Measurements from ENCODE around the gene R3HDM2.
A peak's percentile ranks its signal among the peaks of the same experiment; 100 is the strongest.

The R3HDM2 gene

DNA sequence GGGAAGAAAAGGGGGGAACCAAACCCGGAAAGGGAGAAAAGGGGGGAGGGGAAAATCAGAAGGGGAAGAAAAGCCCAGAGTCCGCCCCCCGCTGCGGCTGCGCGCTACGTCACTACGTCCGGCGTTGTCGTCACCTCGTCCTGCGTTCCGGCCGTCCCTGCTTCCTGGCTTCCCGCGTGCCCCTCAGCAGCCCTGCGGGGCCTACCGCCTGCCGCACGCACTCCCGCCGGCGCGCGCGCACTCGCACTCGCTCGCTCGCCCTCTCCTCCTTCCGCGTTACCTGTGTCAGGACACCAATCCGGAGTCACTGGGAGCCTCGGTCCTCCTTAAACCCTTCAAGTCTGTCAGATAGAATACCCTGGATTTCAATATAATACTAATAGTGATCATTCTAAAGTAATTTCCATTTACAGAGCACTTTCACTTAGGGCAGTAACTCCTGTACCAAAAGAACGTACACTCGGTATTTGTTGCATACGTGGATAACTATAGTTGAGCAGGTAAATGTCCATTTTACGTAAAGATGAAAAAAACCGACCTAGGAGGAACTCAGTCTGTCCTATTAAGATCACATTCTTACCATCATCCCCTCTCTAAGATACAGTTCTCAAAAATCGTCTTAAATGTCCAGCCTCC, at the start of gene R3HDM2:
R3HDM2 (minus strand) TSS at position 113 of the 636 bp plus-strand sequence. CDS start 120,615 bp downstream, outside the sequence.
- peak; percentile 98 for DNase-seq

DNA sequence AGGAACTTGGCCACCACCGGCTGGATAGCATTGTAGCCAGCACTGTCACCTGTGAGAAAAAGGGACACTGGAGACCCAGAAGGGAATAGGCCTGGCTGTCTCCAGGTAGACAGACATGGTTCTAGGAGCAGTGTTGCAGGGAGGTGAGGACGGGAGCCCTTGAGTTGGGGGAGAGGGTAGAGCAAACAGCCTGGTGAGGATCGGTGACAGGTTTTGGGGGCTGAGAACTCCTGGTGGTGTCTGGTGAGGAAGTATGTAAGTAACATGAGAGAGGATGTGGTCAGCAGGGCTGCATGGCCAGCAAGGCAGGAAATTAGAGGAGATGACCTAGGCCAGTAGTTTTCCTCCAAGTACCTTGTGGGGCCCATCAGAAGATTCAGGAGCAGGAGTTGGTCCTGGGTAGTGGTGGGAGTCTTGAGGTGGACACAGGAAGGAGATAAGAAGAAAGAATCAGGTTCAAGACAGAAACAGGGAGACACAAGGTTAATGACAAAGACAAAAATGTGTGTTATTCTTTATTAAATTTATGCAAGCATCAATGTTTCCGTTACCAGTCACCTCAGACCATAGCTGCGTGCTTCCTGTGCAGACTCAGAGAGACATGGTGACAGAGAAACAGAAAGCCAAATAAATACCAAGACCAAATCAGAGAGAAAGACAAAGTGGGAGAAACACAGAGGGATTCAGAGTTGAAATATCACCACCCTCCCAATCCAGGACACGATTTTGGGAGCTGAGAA, 48.7 kb upstream of the R3HDM2 start, which contains the start of gene ARHGAP9:
ARHGAP9 (minus strand) TSS at position 491 of the 740 bp plus-strand sequence; CDS start at position 31, 460 bp downstream.
- DNase-seq = no peak

DNA sequence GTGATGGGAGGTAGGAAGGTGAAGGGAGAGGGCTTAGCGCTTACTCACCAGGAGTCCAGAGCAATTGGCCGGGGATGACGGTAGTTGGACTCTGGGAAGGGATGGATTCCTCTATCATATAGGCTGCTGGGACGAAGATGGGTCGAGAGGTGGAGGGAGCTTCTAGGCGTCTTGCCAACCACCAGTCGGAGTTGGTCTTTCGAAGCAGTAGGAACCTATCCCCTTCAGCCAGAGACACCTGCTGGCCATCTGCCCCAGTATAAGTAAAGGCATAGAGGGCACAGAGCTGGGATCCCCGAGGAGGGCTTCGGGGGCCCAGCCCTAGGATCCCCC, 48.2 kb upstream of the R3HDM2 start:
- no peak for DNase-seq

DNA sequence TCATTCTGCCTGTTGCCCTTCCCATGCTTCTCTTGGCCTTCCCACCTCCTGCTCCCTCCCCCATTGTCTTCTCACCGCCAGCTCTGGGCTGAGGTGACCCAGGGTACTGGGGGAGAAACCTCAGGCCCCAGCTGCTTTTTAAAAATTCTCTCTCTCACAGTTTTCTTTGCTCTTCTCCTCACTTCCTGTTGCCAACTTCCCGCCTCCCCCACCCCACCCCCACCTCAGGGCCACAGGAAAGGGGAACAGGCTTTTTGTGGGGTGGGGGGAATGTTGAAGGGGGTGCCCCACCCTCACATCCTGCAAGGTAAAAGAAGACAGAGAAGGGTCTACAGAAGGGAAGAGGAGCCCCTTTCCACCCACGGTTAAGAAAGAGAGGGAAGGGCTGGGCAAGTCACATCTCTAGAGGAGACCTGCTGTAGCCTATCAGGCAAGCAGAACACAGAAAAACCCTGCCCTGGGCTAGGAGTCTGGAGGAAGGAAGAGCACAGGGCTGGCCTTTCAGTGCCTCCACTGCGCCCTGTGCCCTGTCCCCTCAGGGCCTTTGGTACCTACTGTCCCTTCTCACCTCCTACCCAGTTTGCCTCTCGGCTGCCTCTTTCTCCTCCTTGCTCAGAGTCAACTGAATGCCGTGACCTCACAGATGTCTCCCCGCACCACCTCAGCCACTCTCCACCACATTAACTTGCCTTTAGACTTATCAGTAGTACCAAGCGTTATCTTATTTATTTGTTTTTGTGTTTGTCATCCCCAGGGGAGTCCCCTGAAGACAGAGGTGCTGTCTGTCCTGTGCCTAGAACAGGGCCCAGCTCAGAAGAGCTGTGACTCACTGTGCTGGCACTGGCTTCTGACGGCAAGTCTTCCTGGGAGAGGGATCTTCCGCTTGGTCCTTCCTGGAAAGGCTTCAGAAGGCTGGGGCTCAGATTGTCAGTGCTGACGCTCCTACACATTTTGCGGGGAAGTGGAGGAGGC, 47.2 kb upstream of the R3HDM2 start:
- DNase-seq = no peak

DNA sequence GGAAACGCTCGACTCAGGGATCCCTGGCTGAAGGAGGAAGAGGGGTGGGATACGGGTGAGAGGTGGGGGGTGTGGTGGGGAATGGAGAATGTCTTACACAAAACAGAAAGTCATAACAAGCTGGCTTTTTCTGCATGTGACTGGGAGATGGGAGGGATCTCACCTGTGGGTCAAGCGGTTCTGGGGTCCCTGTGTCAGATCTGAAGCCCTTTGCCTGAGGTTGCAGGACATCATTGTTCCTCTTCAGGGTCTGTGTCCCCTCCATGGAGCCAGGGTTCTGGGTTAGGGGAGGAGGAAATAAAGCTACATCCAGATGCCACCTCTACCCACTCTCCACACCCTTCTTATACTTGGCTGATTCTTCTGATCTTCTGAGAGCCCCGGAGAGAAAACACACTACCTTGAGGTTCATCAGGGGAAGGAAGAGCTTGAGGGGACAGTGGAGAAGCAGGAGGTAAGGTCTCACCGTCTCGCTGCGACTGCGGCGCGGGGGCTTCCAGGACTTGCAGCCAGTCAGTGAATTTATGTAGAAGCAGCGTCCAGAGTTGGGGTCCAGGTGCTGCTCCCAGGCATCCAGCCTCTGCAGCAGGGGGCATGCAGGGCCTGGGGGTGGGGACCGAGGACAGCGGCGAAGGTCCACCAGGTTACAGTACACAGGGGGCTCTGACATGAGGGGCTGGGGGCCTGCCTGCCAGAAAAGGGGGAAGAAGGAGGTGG, 46.3 kb upstream of the R3HDM2 start:
- no peak for DNase-seq

DNA sequence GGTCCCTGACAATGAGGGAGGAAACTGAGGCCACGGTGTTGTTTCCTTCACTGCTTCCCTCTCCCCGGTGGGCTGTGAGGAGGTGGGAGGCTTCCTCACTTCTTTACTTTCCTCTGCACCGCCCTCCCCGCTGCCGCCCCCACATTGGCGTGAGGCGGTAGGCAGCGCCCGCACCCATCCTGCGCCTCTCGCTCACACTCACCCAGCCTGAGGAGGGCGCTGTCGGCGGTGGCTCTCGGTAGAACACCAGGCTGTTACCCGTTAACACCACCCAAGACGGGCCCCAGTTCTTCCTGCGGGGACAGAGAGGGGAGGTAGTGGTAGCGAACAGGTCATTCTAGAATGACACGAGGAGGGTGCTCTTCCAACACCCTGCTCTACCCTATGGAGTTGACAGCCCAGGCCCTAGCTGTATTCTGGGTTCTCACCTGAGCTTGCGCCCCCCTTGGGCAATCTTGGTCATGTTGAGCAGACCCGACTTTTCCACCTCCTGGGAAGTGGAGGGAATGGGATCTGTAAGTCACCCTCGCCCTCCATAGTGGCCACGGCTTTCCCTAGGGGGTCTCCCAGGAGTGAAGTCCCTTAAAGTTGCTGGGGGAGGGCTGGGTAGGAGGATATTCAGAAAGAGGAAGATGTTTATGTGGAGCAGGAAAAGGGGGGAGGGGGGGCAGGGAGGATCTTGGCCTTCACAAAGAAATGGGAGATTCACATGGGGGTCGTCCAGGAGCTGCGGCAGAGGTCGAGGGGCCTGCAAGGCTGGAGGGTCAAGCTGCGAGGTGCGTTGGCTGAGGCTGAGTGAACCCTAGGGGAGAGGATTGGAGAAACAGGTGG, 45.5 kb upstream of the R3HDM2 start:
- DNase-seq = peak; percentile 20

DNA sequence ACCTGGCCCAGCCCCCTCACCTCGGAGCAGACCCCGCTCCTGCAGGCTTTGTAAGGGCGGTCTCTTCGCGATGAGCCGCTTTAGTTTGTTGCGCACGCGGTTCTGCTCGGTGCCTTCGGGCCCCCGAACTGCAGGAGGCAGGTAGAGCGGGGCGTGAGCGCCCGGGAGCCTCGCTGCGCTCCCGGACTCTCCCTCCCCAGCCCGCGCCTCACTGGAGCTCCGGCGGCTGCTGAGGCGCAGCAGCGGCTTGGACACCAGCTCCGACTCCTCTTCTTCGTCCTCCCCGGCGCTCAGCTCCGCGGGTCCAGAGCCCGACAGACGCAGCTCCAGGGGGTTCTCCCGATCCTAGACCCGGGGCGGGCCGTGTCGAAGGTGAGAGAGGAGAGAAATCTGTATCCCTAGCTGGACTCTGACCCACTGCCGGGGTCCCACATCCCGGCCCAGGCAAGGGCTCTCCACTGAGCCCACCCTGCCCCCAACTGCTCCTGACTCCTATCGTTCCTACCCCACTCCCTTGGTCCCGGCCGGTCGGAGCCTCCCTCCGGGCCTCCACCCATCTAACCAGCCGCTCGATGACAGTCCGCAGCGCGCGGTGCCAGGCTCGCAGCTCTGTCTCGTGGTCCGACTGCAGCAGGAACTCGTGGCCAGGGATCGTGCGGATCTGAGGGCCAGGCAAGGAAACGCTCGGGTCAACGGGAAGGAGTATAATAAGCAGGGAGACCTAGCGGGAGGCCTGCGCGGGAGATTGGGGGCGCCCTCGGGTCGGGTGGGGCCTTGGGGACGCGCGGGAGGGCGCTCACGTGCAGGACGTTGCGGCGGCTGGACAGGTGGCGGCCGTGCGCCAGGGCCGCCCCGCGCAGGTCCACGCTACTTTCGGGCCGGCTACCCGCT, 44.7 kb upstream of the R3HDM2 start:
- DNase-seq = peak; percentile 73

DNA sequence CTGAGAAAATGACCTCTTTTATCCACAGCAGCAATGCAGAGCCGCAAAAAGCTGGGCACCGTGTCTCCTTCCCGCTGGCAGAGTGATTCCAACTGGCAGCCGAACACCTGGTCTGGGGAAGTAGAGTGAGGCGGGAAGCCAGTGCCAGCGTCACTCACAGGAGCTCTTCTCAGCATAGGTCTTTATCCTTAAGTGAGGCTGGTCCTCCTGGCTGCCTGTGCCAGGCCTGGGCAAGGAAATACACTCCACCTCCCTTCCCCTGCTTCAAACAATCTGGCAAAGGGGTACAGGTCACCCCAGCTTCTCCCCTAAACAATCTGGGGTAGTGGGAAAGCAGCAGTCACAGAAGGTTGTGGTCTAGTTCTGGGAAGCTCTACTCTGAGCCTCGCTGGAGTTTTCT, 44.0 kb upstream of the R3HDM2 start:
- no peak for DNase-seq

DNA sequence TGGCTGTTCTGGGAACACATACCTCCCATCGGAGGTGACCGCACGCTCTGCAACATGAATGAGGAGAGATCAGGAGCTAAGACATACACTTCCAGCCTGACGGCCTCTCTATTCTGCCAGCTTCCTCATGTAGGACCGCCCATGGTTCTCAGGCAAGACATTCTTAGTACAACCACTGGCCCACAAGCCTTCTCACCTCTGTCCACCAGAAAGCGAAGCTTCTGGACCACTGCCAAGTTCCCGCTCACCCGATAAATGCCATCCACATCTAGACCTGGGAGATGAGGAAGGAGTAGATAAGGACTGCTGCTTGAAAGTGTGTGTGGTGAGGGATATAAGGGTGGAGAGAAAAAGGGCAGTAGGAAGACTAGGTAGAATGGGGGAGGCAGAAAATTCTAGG, 43.6 kb upstream of the R3HDM2 start:
- DNase-seq = no peak

DNA sequence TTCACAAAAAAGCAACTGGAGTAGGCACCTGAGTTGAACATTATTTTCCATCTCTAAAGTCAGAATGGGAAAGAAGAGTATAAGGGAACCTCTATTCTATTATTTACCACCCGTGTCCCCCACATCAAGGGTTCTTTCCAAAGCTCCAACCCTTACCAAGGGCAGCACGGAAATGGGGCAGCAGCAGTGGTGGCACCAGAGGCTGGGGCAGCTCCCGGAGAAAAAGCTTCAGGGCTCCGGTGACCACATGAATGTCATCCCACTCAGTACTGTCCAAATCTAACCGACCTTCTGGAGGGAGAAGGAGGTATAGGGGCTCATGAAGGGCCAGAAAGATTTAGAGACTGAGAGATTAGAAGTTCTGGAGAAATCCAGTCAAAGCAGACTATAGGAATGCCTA, 43.0 kb upstream of the R3HDM2 start:
- DNase-seq = no peak

DNA sequence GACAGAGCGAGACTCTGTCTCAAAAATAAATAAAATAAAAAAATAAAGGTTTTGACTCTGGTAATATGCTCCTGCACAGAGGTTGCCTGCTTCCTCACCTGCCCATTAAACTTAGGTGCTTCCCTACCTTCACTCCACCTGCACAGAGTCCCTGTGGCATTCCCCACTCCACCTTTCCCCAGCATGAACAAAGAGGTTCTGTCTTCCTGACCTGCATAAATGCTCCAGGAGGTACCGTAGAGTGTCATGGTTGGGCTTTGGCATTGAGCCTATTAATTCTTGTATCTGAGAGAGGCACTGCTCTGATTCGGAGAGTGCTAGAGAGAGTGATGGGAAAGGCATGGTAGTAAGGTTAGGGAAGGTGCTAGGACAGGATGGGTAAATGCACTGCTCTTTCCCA, 42.5 kb upstream of the R3HDM2 start:
- DNase-seq = no peak

DNA sequence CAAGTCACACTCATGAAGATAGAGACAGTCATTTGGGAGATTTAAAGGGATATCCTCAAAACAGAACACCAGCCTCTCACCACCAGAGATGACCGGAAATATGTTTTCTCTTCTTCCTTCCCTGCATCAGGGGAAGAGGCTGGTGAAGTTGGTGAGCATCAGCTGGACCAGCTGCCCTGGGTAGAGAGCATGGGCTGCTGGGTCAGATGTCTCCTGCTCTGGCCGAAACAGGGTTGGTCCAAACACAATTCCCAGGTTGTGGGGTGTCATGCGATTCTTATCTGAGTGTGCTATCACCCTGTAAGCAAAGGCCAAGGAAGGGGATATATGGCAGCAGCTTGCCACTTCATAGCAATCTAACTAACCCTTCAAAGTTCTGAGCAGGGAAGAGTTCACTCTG, 41.5 kb upstream of the R3HDM2 start:
- no peak for DNase-seq

DNA sequence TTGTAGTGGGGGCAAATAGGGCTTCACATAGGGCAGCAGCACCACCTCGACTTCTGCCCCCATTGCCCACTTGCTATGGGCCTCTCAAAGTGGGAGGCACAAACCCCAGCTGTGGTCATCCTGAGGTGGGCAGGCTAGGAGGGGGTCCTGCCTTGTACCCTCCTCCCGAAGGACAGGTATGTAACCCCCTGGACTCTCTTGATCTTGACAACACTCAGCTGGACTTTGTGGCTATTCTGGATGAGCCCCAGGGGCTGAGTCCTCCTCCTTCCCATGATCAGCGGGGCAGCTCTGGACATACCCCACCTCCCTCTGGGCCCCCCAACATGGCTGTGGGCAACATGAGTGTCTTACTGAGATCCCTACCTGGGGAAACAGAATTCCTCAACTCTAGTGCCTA, 40.8 kb upstream of the R3HDM2 start:
- DNase-seq = no peak

DNA sequence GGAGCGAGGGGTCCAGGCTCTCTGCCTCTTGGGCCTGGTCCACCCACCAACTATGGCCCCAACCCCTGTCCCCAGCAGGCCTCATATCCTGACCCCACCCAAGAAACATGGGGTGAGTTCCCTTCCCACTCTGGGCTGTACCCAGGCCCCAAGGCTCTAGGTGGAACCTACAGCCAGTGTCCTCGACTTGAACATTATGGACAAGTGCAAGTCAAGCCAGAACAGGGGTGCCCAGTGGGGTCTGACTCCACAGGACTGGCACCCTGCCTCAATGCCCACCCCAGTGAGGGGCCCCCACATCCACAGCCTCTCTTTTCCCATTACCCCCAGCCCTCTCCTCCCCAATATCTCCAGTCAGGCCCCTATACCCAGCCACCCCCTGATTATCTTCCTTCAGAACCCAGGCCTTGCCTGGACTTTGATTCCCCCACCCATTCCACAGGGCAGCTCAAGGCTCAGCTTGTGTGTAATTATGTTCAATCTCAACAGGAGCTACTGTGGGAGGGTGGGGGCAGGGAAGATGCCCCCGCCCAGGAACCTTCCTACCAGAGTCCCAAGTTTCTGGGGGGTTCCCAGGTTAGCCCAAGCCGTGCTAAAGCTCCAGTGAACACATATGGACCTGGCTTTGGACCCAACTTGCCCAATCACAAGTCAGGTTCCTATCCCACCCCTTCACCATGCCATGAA, 40.3 kb upstream of the R3HDM2 start:
- no peak for DNase-seq

DNA sequence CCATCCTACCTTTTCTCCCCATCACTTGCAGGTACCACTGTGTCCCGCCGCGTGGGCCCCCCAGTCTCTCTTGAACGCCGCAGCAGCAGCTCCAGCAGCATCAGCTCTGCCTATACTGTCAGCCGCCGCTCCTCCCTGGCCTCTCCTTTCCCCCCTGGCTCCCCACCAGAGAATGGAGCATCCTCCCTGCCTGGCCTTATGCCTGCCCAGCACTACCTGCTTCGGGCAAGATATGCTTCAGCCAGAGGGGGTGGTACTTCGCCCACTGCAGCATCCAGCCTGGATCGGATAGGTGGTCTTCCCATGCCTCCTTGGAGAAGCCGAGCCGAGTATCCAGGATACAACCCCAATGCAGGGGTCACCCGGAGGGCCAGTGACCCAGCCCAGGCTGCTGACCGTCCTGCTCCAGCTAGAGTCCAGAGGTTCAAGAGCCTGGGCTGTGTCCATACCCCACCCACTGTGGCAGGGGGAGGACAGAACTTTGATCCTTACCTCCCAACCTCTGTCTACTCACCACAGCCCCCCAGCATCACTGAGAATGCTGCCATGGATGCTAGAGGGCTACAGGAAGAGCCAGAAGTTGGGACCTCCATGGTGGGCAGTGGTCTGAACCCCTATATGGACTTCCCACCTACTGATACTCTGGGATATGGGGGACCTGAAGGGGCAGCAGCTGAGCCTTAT, 39.6 kb upstream of the R3HDM2 start:
- DNase-seq = no peak

DNA sequence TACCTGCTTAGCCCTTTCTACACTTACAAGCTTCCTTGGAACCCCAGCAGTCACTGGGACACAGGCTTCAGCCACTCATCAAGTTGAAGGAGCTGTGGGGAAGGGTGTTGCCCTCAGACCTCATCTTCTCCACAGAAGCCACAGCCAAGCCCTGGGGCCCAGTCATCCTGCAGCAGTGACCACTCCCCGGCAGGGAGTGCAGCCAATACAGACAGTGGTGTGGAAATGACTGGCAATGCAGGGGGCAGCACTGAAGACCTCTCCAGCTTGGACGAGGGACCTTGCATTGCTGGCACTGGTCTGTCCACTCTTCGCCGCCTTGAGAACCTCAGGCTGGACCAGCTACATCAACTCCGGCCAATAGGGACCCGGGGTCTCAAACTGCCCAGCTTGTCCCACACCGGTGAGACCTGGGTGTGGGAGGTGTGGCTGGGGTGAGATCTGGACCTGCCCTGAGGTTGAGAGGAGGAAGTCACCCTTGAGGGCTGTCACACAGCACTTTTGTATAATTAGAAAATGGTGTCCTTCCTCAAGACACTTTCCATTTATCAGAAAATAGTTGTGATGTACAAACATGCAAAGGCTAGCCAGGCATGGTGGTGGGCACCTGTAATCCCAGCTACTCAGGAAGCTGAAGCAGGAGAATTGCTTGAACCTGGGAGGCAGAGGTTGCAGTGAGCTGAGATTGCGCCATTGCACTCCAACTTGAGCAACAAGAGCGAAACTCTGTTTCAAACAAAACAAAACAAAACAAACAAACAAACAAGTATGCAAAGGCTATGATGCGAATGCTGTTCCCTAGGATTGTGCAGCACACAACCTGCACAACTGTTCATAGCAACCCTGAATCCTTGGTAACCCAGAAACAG, 38.7 kb upstream of the R3HDM2 start:
- DNase-seq = no peak

DNA sequence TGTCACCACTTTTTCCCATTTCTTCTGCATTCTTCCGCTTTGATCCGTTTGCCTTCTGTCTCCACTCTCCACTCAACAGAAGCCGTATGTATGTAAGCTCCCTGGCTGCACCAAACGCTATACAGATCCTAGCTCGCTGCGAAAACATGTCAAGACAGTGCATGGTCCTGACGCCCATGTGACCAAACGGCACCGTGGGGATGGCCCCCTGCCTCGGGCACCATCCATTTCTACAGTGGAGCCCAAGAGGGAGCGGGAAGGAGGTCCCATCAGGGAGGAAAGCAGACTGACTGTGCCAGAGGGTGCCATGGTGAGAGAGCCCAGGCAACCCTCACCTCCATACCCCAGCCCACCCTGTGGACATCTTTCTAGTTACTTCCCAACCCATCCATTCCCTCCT, 37.1 kb upstream of the R3HDM2 start:
- DNase-seq = no peak

DNA sequence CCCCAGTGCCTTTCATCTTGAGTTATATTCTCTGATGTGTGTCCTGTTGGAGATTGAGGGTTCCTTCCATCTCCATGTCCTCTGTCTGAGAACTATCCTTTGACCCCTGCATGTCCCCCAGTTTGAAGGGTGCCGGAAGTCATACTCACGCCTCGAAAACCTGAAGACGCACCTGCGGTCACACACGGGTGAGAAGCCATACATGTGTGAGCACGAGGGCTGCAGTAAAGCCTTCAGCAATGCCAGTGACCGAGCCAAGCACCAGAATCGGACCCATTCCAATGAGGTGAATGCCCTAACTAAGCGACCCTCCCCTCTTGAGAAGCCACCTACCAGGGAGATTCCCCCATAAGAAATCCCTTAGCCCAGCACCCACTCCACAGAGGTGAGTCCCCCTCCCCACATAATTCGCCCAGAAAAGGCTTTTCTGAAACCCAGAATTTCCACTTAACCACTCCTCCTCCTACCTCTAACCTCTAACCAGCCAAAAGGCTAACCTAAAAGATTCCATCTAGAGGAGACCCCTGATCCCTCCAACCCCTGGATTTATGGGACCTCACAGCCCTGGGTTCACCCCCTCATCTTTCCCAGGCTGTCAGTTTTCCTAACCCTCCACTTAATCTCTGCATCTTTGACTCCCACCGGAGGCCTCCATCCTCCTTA, 36.5 kb upstream of the R3HDM2 start:
- DNase-seq = no peak
